HG03064 (cell line): ENCODE results near the gene EIF3L.

Experiments
- ATAC-seq: cut with Tn5 transposase; IDR thresholded peaks from one replicate; pipeline ENCODE4 v1.9.1; 2021; ENCODE audit warnings: low read depth; ENCODE audit not compliant: unreplicated experiment

Gene EIF3L

GRCh38 chr22:37850801-37851200, 1.6 kb downstream of the EIF3L start:
- no peak for ATAC-seq

GRCh38 chr22:37852418-37852817, 3.2 kb downstream of the EIF3L start:
- ATAC-seq = no peak

- ATAC-seq = no peak
Measured at GRCh38 chr22:37854946-37855345, 5.7 kb downstream of the EIF3L start.

- no peak for ATAC-seq
Measured at GRCh38 chr22:37855462-37855861, 6.2 kb downstream of the EIF3L start.

DNA sequence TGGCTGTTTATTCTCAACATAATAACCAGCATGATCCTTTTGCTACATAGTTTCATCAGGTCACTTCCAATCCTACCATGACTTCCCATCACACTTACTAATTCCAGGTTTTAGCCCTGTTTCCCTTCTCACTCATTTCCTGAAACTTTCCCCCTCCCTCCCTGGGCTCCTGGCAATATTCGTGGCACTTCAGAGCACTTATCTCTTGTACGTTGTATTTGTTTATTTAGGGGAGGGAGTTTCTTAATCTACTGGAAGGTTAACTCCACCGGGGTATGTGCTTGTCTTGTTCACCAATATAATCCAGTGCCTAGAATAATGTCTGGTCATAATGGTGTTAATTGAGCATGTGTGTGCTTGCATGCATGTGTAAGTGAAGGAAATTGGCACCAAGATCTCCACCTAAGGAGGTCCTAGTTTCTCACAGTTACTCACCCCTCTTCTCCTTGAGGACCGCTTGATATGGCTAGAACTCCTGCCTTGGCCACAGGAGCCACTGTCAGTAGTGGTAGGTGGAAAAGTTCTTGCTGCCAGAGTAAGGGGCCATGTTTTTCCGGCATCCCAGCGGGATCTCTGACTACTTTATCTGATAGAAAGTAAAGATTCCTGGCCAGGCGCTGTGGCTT, 11.7 kb downstream of the EIF3L start:
- no peak for ATAC-seq

DNA sequence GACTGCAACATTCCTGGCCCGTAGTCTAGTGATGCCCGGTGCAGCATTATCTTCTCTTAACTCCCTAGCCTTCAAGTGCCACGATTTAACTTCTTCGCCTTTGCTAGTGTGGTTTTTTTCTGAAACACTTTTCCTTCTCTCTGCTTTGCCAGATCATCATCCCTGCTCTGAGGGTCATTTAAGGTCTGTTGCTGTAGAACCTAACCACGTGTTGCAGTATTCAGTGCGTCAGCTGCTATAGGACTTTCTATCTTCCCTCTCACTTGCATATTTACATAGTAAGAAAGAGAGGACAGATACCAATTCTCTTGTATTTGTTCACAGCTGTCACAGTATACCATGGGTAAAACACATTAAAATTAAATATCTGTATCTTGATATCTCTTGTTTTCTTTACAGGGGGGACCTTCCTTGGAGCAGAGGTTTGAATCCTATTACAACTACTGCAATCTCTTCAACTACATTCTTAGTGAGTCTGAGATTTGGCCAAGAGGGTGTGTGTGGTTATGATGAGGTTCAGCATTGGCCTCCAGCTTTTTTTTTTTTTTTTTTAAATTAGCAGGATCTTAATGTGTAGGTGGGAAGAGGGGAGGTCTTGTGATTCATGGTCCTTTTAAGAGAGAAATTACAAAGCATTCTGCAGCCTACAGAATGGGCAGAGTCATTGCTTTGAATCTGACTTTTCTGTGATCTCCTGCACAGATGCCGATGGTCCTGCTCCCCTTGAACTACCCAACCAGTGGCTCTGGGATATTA, 13.5 kb downstream of the EIF3L start:
- ATAC-seq = no peak

- ATAC-seq = no peak
Measured at GRCh38 chr22:37865510-37865909, 16.3 kb downstream of the EIF3L start.

- ATAC-seq = no peak
Measured at GRCh38 chr22:37870273-37870672, 21.1 kb downstream of the EIF3L start.

- no peak for ATAC-seq
Measured at GRCh38 chr22:37880668-37881440, 31.6 kb downstream of the EIF3L start.

GRCh38 chr22:37884420-37884819, 35.2 kb downstream of the EIF3L start:
- ATAC-seq = no peak

GRCh38 chr22:37887584-37888378, 38.6 kb downstream of the EIF3L start:
- no peak for ATAC-seq

- ATAC-seq = no peak
Measured at GRCh38 chr22:37891926-37892325, 42.7 kb downstream of the EIF3L start.

DNA sequence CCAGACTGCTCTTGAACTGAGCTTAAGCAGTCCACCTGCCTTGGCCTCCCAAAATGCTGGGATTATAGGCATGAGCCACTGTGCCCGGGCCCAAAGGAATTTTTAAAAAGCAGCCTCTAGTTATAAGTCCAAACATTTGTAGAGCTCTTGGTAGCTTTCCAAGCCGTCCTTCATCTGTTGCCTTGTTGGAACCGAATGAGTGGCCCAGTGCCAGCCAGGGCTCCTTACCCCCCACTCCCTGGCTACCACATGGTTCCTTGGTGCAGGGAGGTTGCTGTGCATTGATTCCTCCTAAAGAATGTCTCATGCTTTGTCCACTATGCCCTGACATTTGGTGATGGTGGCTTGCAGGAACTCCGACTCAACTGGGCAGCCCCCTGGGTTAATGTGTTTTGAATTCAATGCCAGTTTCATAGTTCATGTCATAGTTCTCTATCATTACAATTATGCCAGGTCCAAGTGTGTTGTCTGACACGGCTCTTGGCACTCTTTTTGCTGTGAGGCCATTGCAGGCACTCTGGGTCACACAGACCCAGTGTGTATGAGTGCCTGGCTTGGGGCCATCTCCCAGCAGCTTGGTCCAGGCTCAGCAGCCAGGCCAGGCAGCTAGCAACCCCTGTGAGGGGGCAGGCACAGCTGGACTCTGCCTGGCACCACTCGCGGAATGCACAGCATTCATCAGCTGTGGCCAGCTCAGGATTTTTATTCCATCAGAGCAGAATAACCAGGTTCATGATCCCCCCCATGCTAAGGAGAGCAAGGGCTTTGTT, 43.5 kb downstream of the EIF3L start:
- ATAC-seq = no peak

DNA sequence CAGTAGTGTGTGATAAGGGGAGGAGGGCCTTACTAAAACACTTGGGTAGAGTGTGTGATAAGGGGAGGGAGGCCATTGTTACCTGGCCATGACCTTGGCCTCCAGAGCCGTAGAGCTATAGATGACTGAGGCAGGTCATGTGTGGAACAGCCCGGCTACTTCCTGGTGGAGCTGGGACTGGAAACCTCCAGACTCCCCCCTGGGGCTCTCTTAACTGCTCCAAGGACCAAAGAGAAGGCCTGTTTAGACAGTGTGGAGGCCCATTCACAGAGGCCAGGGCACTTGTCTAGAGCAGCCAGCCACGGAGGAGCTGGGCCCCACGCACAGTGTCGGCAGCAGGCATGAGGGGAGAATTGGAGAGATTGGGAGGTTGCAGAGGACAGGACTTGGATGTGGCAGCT, 44.4 kb downstream of the EIF3L start:
- no peak for ATAC-seq

- no peak for ATAC-seq
Measured at GRCh38 chr22:37894939-37895670, 45.9 kb downstream of the EIF3L start.

DNA sequence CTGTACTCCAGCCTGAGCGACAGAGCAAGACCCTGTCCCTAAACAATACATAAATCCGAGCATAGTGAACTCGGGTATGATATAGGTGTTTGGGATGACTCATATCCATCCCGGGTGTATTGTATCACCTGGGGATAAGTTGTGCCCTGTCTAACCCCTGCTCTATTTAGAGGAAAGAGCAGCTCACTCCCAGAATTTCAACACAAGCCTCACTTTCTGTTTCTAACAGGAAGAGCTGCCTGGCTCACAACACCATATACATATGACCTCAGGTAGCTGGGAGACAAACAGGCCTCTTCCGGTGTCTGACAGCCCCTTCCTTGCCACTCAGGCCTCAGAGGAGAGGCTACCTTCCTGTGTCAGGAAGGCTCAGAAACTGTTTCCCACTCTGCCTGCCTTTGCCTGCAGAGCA, 47.0 kb downstream of the EIF3L start:
- no peak for ATAC-seq

- ATAC-seq = no peak
Measured at GRCh38 chr22:37896939-37897338, 47.7 kb downstream of the EIF3L start.

- ATAC-seq = no peak
Measured at GRCh38 chr22:37897807-37898206, 48.6 kb downstream of the EIF3L start.

- no peak for ATAC-seq
Measured at GRCh38 chr22:37898441-37899181, 49.4 kb downstream of the EIF3L start.
